GM10266 (cell line): ENCODE measurements around the gene ANO2.
"Not testable (repeated sequence)": the region's sequence is repeated elsewhere in the genome, so short reads cannot be mapped to it uniquely, and the experiment has no call there.

Source experiments
- DNase-seq: peaks from one replicate; pipeline ENCODE4 v3.0.0; 2012; ENCODE audit errors: extremely low spot score
- TF ChIP-seq, protein P1 (sequence below): IDR thresholded peaks from 2 replicates; pipeline ENCODE4 v1.5.1; 2012; ENCODE audit warnings: mild to moderate bottlenecking, low read depth; ENCODE audit not compliant: control insufficient read depth, insufficient read depth; ENCODE audit errors: missing control alignments

ANO2 gene

DNA sequence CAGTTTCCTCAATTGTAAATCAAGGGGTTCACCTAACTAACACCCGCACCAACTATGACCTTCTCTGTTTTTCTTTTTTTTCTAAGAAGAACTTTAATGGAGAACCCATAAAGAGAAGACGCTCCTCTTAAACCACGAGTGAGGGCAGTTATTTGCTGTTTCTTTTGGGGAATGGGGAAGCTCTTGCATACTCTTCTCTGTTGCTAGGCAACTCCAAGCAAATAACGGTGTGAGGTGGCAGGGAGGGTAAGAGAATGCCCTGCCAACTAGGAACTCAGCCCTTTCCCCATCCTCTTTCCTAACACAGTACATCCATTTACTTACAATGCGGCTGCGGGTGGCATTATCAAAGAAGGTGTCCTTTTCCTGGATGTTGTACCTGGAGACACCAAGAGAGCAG lies 114.9 kb downstream of the ANO2 start:
- TF ChIP-seq, protein P1, sequence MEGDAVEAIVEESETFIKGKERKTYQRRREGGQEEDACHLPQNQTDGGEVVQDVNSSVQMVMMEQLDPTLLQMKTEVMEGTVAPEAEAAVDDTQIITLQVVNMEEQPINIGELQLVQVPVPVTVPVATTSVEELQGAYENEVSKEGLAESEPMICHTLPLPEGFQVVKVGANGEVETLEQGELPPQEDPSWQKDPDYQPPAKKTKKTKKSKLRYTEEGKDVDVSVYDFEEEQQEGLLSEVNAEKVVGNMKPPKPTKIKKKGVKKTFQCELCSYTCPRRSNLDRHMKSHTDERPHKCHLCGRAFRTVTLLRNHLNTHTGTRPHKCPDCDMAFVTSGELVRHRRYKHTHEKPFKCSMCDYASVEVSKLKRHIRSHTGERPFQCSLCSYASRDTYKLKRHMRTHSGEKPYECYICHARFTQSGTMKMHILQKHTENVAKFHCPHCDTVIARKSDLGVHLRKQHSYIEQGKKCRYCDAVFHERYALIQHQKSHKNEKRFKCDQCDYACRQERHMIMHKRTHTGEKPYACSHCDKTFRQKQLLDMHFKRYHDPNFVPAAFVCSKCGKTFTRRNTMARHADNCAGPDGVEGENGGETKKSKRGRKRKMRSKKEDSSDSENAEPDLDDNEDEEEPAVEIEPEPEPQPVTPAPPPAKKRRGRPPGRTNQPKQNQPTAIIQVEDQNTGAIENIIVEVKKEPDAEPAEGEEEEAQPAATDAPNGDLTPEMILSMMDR: no peak
- no peak for DNase-seq

DNA sequence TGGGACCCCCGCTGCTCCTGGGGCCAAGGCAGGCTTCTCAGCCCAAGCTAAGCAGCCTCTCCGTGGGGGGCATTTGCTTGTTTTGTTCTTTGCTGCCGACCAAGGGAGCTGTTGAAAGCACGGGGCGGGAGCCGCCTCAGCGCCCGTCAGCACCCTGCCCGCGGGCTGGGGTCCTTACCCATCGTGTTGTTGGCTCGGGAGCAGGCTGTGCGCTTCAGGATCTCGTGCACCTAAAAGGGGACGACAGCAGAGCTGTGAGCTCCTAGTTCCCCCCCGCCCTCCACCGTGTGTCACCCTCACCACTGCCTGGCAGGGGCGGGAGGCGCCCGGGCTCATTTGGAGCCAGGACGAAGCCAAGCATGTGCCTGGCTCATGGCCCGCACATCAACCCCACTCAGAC lies 117.5 kb downstream of the ANO2 start:
- DNase-seq: no peak
- TF ChIP-seq, protein P1: no peak

DNA sequence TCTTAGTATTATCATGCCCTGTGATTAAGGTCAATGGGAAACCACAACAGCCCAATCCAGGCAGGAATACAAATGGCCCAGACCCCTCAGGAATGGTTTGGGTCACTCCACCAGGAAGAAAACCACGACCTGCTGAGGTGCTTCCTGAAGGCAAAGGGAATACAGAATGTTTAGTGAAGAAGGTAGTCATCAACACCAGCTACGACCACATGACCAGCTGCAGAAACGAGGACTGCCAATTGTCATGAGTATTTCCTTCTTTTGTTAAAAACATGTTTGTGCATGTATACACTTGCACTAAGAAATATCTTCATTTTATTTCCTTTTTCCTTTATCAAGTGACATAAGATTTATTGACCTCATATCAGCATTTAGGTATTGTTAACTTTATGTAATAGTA lies 119.3 kb downstream of the ANO2 start:
- not testable (repeated sequence) for DNase-seq

DNA sequence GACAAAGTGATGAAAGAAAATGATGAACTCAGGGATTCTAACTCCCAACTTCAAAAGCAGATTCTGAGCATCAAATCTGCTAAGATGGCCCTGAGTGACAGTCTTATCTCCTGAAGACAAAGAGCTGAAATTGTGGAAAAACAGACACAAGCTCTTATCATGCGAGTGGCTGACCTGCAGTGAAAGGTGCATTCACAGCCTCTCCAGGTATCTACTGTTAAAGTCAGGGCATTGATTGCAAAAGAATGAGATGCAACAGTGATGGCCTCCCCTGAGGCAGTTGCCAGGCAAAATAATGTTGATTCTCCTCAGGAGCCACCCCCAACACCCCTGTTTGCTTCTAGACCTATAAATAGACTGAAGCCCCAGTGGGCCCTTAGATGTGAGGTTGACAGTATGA lies 126.2 kb downstream of the ANO2 start:
- DNase-seq: not testable (repeated sequence)

DNA sequence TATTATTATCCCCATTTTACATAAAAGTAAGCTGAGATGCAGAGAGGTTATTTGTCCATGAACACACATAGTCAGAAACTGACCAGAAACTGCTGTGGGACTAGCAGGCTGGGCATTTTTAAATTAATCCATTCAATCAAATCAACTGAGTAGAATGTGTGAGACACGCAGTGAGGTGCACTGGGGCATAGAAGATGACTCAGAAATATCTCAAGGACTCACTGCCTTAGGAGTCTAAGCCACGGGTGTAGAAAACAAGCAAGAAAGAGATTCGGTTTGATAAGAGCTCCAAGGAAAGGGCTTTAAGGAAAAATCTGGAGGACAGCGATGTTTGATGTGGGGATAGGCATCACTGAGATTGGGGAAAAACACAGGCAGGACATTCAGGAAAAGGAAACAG lies 127.8 kb downstream of the ANO2 start:
- DNase-seq: no peak
- TF ChIP-seq, protein P1: no peak

DNA sequence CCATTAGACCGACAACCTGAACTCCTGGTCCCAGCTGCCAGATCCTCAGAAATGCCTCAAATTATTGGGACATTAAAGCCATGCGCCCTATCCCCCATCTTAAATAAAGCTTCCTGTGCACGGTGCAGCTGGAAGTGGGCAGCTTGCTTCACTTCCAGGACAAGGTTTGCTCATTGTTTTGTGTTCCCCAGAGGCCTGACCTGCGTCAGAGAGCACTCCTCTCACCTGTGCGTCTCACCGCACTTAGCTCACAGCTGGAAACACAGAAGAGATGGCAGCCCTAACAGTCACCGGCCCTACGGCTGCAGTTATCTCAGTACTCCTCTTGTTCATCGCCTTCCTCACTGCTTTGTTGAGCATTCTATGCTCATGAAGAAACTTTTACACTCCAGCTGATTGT lies 135.5 kb downstream of the ANO2 start:
- DNase-seq: no peak
- TF ChIP-seq, protein P1: no peak

DNA sequence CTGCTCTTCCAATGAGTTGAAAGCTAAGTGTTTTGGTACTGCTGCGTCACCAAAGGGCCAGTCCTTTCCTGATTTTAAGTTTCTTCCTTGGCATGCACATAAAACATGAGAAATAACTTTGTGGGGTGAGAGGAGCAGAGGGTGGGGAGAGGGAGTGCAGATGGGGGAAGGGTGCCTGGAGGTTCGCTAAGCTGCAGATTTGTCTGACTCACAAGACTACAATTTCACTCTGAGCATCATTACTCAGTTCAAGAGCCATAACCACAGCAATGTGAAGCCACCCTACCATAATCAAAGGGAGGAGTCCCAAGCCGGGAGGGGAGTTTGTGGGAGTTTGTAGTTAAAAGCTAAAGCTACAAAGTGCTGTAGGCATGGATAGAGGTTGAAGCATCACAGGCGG lies 136.1 kb downstream of the ANO2 start:
- no peak for DNase-seq
- TF ChIP-seq, protein P1: no peak

DNA sequence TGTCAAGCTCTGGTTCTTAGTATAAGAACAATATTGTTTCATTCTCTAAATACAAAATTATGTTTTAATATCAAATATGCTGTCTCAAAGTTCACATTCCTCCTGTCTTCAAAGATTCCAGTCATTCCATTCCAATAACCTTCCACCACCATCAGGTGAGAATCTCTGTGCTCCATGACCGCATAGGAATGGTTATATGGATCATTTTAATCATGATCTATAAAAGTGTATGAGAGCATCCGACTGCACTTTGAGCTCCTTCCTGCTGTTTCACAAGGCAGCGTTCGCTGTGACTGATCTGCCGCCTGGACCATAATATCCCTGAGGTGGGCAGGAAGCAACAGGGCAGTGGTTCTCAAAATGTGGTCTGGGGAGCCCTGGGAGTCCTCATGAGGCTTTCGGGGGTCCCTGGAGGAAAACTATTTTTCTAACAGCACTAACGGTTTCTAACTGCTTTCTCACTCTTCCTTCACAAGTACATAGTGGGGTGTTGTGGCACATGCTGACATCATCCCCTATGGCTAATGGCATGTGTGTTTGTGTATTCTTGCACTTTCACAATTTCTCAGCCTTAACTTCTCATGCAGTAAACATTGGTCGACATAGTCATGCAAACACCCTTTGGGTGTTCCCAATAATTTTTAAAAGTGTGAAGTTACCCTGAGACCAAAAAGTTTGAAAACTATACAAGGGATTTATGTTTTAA lies 137.4 kb downstream of the ANO2 start:
- TF ChIP-seq, protein P1: no peak
- DNase-seq: no peak

DNA sequence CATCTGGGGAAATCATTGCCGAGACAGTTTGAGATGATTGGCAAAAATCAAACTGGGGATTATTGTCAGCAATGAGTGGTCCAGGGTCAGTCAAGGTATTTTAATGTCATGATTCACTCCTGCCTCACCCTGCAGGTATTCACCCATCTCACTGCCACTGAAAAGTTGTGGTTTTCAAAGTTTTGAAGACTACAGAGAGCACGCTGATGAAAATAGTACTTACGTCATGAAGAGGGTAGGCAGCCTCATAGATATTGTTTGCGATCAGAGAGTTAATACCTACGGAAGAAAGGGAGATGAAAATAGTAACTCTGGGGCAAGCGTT lies 138.0 kb downstream of the ANO2 start:
- TF ChIP-seq, protein P1: no peak
- no peak for DNase-seq
